GM21423 (cell line): Measurements from ENCODE around the gene UGGT2.
"Not testable (repeated sequence)": the region's sequence is repeated elsewhere in the genome, so short reads cannot be mapped to it uniquely, and the experiment has no call there.

Experiments used
- ATAC-seq: cut with Tn5 transposase; IDR thresholded peaks from one replicate; pipeline ENCODE4 v1.9.1; 2021; ENCODE audit warnings: mild to moderate bottlenecking, moderate library complexity; ENCODE audit not compliant: unreplicated experiment

The UGGT2 gene

GRCh38 chr13:95801825-95802224, 251.4 kb downstream of the UGGT2 start:
- no peak for ATAC-seq

- no peak for ATAC-seq
These were observed 252.8 kb downstream of the UGGT2 start for GRCh38 chr13:95800436-95800835.

- ATAC-seq: no peak
These were observed 256.2 kb downstream of the UGGT2 start for GRCh38 chr13:95797016-95797415.

- no peak for ATAC-seq
These were observed 259.4 kb downstream of the UGGT2 start for GRCh38 chr13:95793781-95794180.

- no peak for ATAC-seq
These were observed 260.1 kb downstream of the UGGT2 start for GRCh38 chr13:95793018-95793555.

GRCh38 chr13:95791084-95791722, 262.0 kb downstream of the UGGT2 start:
- ATAC-seq: no peak

GRCh38 chr13:95789315-95789714, 263.9 kb downstream of the UGGT2 start:
- ATAC-seq: not testable (repeated sequence)

GRCh38 chr13:95788100-95788463, 265.1 kb downstream of the UGGT2 start:
- ATAC-seq: no peak

GRCh38 chr13:95787356-95788099, 265.7 kb downstream of the UGGT2 start:
- no peak for ATAC-seq

- no peak for ATAC-seq
These were observed 268.3 kb downstream of the UGGT2 start for GRCh38 chr13:95784900-95785290.

GRCh38 chr13:95784161-95784899, 268.9 kb downstream of the UGGT2 start:
- no peak for ATAC-seq

GRCh38 chr13:95783747-95784146, 269.5 kb downstream of the UGGT2 start:
- ATAC-seq: no peak

GRCh38 chr13:95781940-95782339, 271.3 kb downstream of the UGGT2 start:
- ATAC-seq: not testable (repeated sequence)

GRCh38 chr13:95781016-95781415, 272.2 kb downstream of the UGGT2 start:
- ATAC-seq: no peak

- ATAC-seq: no peak
These were observed 273.7 kb downstream of the UGGT2 start for GRCh38 chr13:95779522-95779921.

- ATAC-seq: no peak
These were observed 281.3 kb downstream of the UGGT2 start for GRCh38 chr13:95771905-95772304.

GRCh38 chr13:95763601-95764000, 289.6 kb downstream of the UGGT2 start:
- ATAC-seq: no peak

GRCh38 chr13:95762626-95763025, 290.6 kb downstream of the UGGT2 start:
- not testable (repeated sequence) for ATAC-seq

GRCh38 chr13:95756072-95756471, 297.1 kb downstream of the UGGT2 start:
- ATAC-seq: no peak

- ATAC-seq: no peak
These were observed 299.1 kb downstream of the UGGT2 start for GRCh38 chr13:95754069-95754468.

- ATAC-seq: no peak
These were observed 300.5 kb downstream of the UGGT2 start for GRCh38 chr13:95752677-95753076.
